ENCODE measurements around the gene MAPK11.

The MAPK11 gene

DNA sequence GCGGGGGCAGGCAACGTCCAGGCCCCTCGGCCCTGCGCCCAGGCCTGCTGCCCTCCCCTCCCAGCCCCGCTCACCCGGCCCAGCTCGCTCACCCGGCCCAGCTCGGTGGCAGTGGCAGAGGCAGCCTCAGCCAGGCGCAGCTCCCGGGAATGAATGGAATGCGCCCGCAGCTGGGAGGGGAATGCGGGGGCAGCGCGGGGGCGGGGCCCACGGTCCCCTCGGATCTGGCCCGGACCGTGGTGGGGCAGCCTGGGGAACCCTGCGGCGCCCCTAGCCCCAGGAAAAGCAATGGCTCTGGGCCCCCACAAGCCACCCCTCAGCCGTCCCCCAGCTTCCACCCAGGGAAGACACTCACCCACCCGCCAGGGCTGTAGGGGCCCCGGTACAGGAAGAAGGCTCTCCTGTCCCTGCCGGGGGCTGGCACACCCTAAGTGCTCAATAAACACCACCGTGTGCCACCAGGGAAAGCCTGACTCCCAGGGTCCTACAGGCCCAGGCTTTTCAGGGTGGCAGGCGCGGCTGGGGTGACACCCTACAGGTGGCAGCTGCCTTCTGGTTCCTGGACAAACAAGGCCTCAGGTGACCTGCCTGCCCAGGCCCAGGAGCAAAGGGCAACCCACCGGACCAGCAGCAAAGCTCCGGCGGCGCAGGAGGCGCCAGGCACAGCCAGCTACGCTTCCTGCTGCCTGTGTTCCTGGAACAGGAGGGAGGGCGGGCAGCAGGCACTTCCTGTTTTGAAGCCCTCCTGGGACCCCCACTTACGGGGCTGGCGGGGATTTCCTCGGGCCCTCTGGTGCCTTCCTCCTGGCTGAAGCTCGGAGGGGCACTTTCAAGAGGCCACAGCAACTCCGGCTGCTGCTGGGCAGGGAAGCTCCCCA is 23.5 kb upstream of the MAPK11 start:
- DNase-seq (ENCODE audit: low read depth): peak; percentile 92

DNA sequence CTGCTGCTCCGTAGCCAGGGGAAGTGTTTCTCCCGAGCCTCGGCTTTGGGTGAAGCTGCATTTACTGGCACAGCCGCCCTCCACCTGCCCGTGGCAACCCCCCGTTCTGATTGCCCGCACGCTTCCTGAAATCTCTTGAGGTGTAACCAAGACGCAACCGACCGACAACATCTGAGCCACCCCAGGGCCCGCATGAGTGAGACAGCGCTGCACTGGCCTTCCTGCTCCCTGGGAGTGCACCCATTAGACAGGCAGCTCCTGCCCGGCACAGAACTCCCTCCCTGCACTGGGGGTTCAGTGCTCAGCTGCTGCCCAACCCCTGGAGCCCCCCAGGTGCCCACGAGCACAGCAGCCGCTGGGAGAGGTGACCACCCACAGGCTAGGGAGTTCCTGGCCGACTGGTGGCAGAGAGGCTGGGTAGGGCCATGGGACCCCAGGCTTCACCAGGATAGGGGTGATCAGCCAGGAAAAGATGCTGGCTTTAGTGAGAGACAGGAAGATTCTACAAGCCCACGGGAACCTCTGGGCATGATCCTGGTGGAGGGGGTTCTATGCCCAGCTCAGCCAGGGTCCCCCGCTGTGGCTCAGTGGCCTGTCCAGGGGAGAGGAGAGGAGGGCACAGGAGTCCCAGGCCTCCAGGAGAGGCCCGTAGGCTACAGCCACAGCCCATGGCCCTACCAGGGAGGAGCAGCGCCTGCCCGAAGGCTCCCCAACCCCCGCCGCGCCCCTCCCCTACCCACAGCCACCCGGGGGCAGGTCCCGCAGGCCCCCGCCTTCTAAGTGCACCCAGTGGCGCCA is 22.7 kb upstream of the MAPK11 start:
- DNase-seq (ENCODE audit: low read depth): no peak

DNA sequence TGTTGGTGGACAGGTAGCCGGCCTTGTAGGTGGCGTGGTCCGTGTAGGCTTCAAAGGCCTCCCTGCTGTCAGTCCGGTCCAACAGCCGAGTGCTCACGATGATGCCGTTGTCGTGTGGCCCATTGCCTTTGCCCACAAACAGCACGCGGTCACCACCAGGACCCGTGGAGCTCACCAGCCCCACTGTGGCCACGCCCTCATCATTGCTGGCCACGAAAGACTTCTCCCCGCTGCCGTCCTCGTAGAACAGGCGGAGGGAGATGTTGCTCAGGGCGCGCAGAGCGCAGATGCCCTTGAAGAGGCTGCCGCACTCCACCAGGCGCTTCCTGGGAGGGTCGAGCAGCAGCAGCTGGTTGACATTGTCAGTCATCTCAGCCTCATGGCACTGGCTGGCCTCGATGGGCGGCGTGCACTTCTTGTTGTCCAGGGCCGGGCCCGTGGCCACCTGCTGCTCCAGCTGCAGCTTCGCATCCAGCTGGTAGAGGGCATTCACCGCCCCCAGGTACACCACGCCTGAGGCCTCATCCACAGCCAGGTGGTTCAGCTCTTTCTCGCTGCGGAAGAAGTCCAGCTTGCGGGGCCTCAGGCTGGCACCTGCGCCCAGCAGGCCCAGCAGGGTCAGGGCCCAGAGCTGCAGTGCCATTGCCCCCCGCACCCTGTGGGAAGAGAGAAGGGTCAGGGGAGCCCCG is 19.9 kb upstream of the MAPK11 start:
- DNase-seq (ENCODE audit: low read depth): no peak

DNA sequence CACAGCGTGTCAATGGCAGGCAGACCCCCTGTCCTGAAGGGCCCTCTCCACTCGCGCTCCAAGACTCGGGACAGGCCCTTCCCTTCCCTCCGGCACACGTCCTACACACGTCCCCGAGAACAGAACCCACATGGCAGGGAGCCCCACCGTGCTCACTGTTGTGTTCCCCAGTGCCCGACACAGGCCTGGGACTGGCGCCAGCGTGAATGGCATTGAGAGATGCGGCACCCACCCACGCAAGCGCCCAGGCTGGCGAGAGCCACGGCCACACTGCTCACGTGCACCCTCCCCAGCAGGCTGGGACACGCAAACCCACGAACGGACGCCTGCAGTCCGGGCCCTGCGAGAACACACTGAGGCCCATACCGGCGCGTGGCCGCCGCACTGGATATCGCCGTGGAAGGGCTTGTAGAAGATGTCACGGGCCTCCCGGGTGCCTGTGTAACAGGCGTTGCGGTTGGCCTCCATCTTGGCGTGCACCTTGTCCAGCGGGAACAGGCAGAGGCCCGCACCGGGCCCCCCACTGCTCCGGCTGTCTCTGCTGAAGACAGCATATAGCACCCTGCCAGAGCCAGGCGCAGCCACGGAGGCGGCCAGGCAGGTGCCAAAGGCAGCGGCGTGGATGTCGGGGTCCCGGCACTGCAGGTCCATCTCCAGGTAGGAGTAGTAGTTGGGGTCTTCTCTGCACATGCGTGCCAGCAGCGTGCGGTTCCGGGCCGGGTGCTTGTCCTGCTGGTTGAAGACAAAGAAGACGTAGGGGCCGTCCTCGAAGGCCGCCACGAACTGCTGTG is 19.2 kb upstream of the MAPK11 start:
- no peak for DNase-seq (ENCODE audit: low read depth)

DNA sequence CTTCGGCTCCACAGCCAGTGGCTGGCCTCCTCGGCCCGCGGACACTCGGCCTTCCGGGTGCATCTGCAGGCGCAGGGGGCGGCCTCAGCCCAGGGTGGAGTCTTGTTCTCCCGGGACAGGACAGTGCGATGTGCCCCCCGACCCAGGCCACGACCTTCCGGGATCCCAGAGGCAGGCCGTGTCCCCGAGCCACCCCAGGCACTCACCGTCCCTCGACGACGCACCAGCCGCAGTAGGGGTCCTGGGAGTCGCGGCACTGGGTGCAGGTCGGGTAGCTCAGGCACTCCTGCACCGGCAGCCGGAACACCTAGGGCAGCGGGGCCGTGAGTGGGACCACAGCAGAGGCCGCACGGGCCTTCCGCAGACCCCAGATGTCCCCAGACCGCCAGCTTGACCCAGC is 17.6 kb upstream of the MAPK11 start:
- no peak for DNase-seq (ENCODE audit: low read depth)

DNA sequence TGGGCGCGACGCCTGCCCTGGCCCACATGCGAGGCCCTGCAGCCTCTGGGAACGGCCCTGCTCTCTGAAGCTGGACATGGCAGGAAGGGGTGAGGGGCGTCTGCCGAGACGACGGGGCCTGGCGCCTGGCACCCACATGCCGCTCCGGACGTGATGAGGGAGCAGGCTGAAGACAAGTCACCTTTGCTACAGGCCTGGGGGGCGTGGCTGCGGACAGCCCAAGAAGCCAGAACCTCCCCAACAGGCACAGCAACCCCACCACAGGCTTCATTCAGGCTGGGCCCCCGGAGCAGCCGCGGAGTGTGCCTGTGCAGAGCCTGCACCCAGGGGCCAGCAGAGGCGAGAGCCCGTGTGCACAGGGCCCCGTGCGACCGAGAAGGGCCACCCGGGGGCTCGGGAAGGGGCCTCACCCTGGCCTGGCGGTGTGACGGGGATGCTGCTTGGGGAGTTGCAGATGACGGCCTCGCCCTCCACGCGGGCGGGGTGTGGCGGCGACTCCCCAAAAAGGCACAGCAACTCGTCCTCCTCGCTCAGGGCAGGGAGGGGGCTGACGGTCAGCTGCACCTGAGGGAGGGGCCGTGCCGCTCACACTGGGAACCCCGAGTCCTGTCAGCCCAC is 16.6 kb upstream of the MAPK11 start:
- DNase-seq (ENCODE audit: low read depth): no peak

DNA sequence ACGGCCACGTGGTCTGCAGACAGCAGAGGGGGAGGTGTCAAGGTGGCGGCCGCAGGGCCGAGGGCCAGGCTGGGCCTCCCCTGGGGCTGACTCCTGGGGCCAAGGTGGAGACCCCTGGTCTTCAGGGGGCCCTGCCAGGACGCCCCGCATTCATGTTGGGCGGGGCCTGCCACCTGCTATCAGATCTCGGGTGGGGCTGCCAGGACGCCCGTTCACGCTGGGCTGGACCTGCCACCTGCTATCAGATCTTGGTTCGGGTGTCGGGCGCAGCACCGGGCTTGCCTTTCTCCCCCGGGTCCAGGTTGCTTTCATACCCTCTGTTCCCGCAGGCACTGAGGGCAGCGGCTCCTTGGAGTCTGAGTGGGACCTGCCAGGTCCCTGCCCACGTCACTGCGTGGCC is 16.1 kb upstream of the MAPK11 start:
- no peak for DNase-seq (ENCODE audit: low read depth)

DNA sequence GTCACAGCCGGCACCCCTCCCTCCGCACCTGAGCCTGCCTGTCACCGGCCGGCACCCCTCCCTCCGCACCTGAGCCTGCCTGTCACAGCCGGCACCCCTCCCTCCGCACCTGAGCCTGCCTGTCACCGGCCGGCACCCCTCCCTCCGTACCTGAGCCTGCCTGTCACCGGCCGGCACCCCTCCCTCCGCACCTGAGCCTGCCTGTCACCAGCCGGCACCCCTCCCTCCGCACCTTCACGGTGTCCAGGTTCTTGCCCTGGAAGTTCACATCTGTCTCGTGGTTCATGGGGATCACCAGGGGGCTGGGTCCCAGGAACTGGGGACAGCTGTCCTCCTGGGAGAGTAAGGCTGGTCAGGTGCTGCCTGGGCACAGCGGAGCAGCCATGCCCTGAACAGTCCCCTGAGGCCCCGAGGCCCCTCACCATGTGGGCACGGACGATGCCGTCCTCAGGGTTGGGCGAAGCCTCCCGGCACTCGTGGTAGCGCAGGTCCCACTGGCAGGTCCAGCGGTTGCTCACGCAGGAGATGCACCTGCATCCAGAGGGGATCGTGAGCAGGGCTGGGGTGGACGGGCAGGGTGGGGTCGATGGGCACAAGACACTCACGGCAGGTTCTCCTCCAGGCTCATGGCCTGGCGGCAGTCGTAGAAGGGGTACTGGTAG is 15.5 kb upstream of the MAPK11 start:
- DNase-seq (ENCODE audit: low read depth): no peak

DNA sequence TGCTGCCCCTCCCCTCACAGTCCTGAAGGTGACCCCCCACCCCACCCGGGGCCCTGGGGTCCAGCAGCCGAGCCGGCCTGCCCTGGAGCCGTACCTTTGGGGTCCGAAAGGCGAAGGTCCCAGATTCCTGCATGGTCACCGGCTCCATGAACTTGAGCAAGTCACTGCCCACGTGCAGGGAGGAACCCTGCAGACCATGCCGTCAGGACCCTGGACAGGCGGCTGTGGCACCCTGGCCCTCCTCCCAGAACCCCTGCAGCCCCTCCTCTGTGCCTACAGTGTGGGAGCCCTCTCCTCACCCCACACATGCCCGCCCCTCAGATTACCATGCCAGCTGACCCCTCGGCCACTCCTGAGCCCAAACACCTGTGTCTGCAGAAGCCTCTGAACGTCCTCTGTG is 14.3 kb upstream of the MAPK11 start:
- DNase-seq (ENCODE audit: low read depth): no peak

DNA sequence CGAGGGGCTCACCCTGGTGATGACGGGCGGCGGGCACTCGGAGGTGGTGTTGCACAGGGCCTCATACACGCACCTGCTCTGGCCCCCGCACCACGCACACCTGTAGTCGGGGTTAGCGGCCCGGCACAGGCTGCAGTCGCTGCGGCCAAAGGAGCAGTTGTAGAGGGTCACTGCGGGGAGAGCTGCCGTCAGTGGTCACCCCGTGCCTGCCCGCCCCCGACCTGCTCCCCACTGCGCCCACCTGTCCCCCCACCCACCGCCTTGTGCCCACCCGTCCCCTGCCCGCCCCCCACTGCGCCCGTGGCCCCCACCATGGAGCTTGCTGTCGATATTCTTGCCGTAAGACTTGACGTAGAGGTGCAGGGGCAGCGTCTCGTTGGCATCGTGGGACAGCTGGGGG is 13.6 kb upstream of the MAPK11 start:
- DNase-seq (ENCODE audit: low read depth): no peak

DNA sequence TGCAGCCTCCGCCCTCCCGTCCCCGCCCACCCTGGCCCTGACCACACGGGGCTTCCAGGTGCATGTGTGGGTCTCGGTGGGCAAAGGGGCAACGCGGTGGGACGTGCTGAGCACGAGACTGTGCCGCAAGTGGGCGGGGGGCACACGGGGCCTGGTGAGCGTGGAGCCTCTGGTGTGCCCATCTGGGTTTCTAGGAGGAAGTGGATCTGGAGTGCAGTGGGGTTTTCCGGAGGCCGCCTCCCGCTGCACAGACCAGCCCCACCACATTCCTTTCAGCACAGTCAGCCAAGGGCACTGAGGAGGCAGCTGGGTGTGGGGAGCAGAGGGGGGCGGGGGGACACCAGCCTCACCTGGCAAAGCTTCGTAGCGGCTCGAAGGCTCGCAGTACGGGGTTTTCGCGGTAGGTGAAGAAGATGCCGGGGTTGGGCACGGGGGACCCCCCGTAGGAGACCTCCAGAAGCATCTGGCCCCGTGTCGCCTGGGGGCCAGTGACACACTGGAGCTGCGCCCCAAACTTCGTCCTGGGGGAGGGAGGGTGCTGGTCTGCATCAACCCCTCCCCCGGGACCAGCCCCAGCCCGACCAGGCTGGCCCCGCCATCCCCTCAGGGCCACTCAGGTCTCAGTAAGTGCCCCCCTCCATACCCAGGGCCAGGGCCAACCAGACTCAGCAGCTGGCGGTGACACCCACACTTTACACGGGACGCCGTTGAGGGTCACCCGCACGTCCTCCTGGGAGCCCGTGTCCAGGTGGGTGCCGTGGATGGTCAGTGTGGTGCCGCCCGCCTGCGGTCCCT is 12.4 kb upstream of the MAPK11 start:
- DNase-seq (ENCODE audit: low read depth): peak; percentile 88

DNA sequence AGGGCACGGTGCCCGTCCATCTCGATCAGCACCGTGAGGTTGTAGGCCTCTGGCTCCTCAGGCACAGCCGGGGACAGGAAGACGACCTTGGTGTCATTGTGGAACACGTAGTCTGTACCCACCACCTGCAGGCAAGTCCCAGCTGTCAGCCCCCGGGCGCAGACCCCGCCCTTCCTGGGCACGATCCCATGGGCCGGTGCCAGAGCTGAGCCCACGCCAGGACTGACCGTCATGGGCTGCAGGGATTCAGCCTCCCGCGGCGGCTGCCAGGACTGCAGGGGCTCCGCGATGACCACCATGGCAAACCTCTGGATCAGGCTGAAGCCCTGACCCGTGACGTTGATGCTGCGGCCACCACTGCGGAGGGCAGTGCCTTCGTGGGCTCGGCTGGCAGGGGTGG is 11.8 kb upstream of the MAPK11 start:
- no peak for DNase-seq (ENCODE audit: low read depth)

DNA sequence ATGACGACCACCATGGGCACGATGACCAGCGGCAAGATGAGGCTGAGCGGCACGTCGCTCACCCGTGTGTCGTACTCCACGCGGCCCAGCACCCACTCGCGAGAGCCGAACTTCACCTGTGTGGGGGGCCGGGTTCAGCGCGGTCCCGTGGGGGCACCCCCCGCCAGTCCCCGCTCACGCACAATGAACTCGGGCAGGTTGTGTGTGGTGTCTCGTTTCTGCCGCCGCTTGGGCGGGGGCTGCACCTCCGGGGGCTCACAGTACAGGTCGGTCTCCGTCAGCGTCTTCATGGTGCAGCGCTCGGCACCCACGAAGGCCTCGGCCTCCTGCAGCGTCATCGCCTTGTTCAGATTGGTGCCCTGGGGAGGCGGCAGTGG is 11.2 kb upstream of the MAPK11 start:
- DNase-seq (ENCODE audit: low read depth): no peak

DNA sequence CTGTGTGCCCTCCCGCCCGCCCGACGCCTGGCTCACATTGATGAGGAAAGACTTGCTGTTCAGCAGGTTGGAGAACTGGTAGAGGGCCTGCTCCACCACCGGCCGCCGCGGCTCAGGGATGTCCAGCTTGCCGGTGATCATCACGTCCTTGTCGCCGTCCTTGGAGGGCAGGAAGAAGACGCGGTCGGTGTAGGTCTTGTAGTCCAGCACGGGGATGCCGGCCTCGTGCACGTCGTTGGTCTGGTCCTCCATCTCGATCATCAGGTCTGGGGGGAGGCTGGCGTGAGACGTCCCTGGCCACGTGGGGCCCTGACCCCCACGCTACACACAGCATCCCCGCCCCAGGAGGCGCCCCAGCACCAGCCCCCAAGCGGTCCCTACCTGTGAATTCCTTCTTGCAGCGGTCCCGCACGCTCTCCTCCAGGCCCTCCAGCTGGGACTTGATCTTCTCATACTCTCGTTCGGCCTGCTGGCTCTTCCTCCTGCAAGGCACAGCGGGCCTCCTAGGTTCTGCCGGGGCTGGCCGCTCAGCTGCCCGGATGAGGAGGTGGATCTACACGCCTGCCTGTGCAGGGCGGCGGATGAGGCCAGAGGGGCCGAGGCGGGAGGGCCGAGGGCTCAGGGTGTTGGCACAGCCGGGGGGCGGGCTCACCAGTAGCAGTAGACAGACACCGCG is 10.7 kb upstream of the MAPK11 start:
- no peak for DNase-seq (ENCODE audit: low read depth)

DNA sequence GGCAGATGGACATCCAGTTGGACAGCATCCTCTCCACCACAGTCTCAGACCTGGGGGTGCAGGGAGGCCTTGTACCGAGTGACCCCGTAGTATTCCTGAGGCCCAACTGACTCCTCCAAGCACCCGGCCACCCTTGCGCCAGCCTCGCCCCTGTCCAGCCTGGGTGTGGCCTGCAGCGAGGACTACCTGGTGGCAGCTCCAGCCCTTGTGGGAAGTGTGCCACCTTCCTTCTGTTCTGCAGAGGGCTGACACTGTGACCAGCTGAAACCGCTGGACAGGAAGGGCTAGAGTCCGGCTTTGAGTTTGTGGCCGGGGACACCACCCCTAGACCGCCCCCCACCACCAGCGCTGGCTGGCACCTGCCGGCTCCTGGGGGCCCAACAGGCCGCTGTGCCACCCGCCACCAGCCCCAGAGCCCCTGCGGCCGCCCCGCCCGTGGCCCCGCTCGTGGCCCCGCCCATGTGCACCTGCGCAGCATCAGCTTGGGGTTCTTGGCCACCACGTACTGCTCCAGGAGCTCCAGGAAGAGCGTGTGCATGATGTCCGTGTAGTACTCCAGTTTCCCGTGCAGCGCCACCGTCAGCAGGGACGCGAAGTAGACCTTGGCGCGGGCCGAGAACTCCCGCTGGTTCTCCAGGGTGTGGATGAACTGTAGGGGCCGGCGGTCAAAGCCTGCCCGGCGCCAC is 10.0 kb upstream of the MAPK11 start:
- DNase-seq (ENCODE audit: low read depth): no peak

DNA sequence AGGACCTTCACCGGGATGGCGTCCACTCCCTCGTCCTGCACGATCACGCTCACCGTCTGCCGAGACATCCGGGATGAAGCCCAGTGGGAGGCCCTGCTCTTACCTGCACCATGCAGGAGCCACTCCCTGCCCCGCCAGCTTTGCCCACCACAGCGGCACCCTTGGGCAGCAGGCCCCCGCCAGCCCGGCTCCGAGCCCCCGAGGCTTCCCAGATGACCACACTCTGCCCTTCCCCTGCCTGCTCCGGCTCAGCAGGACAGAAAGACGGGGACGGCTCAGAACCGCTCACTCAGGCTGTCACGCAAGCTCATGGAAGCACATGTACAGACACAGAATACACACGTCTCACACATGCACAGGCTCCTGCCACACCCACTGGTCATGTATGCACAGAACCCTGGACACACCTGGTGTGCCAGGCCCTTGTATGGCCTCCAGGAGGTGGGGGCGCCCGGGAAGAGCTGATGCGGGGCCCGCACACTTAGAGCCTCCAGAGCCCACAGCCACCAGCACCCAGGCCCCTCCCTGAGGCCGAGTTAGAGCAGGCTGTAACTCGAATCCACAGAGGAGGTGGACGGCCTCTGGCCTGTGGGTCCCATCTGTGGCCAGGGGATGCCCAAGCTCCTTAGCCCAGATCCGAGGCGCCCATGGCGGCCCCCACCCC is 8.9 kb upstream of the MAPK11 start:
- DNase-seq (ENCODE audit: low read depth): no peak

DNA sequence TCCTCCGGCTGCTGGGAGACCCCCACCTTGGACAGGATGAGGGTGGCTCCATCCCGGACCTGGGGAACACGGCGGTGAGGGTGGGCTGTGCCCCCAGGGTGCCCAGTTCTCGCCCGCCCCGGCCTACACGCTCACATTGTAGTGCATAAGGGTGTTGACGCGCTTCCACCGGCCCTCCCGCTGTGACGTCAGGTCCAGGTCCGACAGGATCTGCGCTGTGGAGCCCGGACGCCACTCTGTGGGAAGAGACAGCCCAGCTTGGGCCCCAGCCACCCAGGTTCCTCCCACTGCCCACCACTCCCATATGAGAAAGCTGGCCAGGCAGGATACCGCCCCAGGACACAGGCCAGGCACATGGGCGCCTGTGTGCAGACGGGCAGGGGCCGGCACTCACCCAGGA is 8.3 kb upstream of the MAPK11 start:
- no peak for DNase-seq (ENCODE audit: low read depth)

DNA sequence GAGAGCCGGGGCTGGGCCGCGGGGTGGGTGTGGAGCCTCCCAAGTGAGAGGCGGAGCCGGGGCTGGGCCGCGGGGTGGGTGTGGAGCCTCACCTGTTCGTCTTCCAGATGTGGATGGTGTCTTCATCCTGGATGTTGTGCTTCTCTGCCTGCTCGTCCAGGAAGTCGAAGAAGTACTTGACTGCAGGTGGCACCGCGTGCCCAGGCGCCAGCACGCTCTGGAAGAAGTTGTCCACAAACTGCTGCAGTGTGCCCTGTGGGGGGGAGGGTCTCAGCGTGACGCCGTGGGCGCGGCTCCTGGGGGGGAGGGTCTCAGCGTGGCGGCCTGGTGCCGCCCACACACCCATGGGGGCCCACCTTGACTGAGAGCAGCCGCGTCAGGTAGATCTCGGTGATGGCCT is 7.6 kb upstream of the MAPK11 start:
- no peak for DNase-seq (ENCODE audit: low read depth)

DNA sequence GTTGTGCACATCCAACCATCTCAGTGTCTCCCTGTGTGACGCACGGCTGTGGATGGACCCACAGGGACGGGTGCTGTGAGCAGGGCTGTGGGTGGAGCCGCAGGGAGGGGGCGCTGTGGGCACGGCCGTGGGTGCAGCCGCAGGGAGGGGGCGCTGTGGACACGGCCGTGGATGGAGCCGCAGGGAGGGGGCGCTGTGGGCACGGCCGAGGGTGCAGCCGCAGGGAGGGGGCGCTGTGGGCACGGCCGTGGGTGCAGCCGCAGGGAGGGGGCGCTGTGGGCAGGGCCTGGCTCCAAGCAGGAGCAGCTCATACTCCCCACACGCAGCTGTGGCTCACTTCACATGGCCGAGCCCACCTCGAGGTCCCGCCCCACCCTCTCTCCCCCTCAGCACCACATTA is 6.0 kb upstream of the MAPK11 start:
- peak; percentile 43 for DNase-seq (ENCODE audit: low read depth)
